Panc1 (cell line): Measurements from ENCODE around the gene SART3. TPM values are rescaled to one million over a fixed set of nuclear protein-coding genes. Genes with fewer than 3 reads are reported as not detected.

ENCODE experiments used
- ATAC-seq: fragments of 200-7000 bp; cut with Tn5 transposase; 2 replicates; pipeline ENCODE4 v1.9.1; 2020; ENCODE audit warnings: mild to moderate bottlenecking, moderate library complexity
- BruUV-seq: library from RNA; stranded (reverse); fragments of 400-500 nt; replicated peaks from 2 replicates; lab custom pipeline; 2021; lab: Mats Ljungman, UMichigan
- CTCF ChIA-PET: fragments of 300-600 bp; sonication (Branson Sonifier 250); formaldehyde crosslinking; loops from one replicate; lab custom pipeline; 2022; ENCODE audit warnings: antibody characterized with exemption; lab: Charles Lee
- POLR2A ChIA-PET: fragments of 300-600 bp; sonication (Branson Sonifier 250); formaldehyde crosslinking; loops from one replicate; lab custom pipeline; 2022; ENCODE audit warnings: antibody characterized with exemption; lab: Charles Lee
- DNase-seq: peaks from one replicate; pipeline ENCODE4 v3.0.0-alpha.2; 2010; ENCODE audit warnings: low read depth, low spot score
- H3K27ac ChIP-seq: 2 replicates; pipeline ENCODE4 v1.5.1; 2011; ENCODE audit warnings: mild to moderate bottlenecking, low read length, inconsistent platforms
- H3K27me3 ChIP-seq: fragments of 200-500 bp; sonication (Bioruptor generic); 2 replicates; pipeline ENCODE4 v1.6.0; 2014; ENCODE audit warnings: low read length, inconsistent platforms; ENCODE audit not compliant: control insufficient read depth, insufficient read depth
- H3K36me3 ChIP-seq: fragments of 200-500 bp; sonication (Bioruptor generic); 2 replicates; pipeline ENCODE4 v1.5.1; 2014; ENCODE audit warnings: inconsistent platforms, mild to moderate bottlenecking, low read length, moderate library complexity; ENCODE audit not compliant: control insufficient read depth, insufficient read depth
- H3K4me1 ChIP-seq: 2 replicates; pipeline ENCODE4 v1.5.1; 2011; ENCODE audit warnings: inconsistent platforms, mild to moderate bottlenecking, low read length, moderate library complexity; ENCODE audit not compliant: control insufficient read depth, insufficient read depth
- H3K4me3 ChIP-seq, 2 experiments: 2 replicates each; pipeline ENCODE4 v1.5.1; 2011 to 2012; ENCODE audit warnings: low read depth in 2 of 2, low read length in 2 of 2, mild to moderate bottlenecking in 2 of 2, inconsistent platforms in 1 of 2, moderate library complexity in 1 of 2
- H3K9me3 ChIP-seq: fragments of 200-500 bp; sonication (Bioruptor generic); 2 replicates; pipeline ENCODE4 v1.5.1; 2014; ENCODE audit warnings: low read depth, mild to moderate bottlenecking, inconsistent platforms, low read length, moderate library complexity; ENCODE audit not compliant: control insufficient read depth, insufficient read depth
- POLR2AphosphoS5 ChIP-seq: IDR thresholded peaks from 2 replicates; pipeline ENCODE4 v1.6.1; 2012; ENCODE audit warnings: mild to moderate bottlenecking, low read depth, low read length, moderate library complexity
- SIN3A ChIP-seq: IDR thresholded peaks from 2 replicates; pipeline ENCODE4 v1.6.1; 2012; ENCODE audit warnings: low read depth, mild to moderate bottlenecking, low read length, moderate library complexity, borderline replicate concordance; ENCODE audit not compliant: insufficient read depth
- TCF7L2 ChIP-seq: IDR thresholded peaks from 2 replicates; pipeline ENCODE4 v1.6.1; 2011; ENCODE audit warnings: mild to moderate bottlenecking, low read depth, low read length, inconsistent platforms
- in situ Hi-C: cut with HindIII; loops from 2 replicates; pipeline ENCODE4 v1.10.0; 2016; ENCODE audit warnings: low sequenced_read_pairs, low pct_unique_long_range_greater_than_20kb
- intact Hi-C: fragments of 100-400 bp; cut with micrococcal nuclease; formaldehyde crosslinking; loops from one replicate; pipeline ENCODE4 v1.10.0; 2022; ENCODE audit not compliant: unreplicated experiment
- total RNA-seq: library from RNA; stranded (reverse); gene quantifications from one replicate; pipeline ENCODE4 v1.2.1, GENCODE V29; 2021; ENCODE audit not compliant: unreplicated experiment
- TF ChIP-seq, protein P1 (sequence below), 2 experiments: IDR thresholded peaks; 2 replicates each; pipeline ENCODE4 v1.6.1; 2011 to 2012; ENCODE audit warnings: low read depth in 2 of 2, control low read depth in 1 of 2, low read length in 1 of 2, mild to moderate bottlenecking in 1 of 2, moderate library complexity in 1 of 2; ENCODE audit not compliant: insufficient read depth in 1 of 2
- TF ChIP-seq, protein P2 (sequence below): fragments of 450-650 bp; IDR thresholded peaks from 2 replicates; pipeline ENCODE4 v1.5.1; 2017; ENCODE audit warnings: mild to moderate bottlenecking

The SART3 gene
- total RNA-seq, 1 experiment from 2014 or later: 55.9 TPM

DNA sequence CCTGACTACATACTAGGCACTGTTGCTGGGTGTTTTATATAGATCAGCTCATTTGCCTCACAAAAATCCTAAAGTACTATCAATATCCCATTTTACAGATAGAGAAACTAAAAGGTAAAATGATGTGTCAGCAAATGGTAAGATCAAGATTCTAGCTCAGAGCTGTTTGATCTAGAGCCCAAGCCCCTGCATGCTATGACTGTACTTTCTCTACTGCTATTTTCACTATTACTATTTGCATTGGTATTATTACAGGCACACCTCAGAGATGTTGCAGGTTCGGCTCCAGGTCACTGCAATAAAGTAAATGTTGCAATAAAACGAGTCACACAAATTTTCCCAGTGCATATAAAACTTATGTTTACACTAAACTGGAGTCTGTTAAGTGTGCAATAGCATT, 12.3 kb upstream of the SART3 start:
- H3K27me3 ChIP-seq: no peaks in the 10 kb centered on the region
- peaks cover under 1% of the 10 kb centered on the region; the same call in 1 of the 2 replicates for H3K36me3 ChIP-seq
- intact Hi-C loops: no loop called here
- POLR2A ChIA-PET: interaction anchor here (0.7 kb wide), 1 partner anchor 570 kb away, joined by 6 read pairs; no protein-coding TSS in a partner anchor
- BruUV-seq: no TSS peak
- CTCF ChIA-PET: no interaction called here
- ATAC-seq (no peak), DNase-seq (no peak)
- H3K27ac ChIP-seq: no peak overlapping the region
- no peaks in the 10 kb centered on the region for H3K4me1 ChIP-seq
- TF ChIP-seq SIN3A (no peak), POLR2AphosphoS5 (no peak), TCF7L2 (no peak)
- TF ChIP-seq, protein P1, sequence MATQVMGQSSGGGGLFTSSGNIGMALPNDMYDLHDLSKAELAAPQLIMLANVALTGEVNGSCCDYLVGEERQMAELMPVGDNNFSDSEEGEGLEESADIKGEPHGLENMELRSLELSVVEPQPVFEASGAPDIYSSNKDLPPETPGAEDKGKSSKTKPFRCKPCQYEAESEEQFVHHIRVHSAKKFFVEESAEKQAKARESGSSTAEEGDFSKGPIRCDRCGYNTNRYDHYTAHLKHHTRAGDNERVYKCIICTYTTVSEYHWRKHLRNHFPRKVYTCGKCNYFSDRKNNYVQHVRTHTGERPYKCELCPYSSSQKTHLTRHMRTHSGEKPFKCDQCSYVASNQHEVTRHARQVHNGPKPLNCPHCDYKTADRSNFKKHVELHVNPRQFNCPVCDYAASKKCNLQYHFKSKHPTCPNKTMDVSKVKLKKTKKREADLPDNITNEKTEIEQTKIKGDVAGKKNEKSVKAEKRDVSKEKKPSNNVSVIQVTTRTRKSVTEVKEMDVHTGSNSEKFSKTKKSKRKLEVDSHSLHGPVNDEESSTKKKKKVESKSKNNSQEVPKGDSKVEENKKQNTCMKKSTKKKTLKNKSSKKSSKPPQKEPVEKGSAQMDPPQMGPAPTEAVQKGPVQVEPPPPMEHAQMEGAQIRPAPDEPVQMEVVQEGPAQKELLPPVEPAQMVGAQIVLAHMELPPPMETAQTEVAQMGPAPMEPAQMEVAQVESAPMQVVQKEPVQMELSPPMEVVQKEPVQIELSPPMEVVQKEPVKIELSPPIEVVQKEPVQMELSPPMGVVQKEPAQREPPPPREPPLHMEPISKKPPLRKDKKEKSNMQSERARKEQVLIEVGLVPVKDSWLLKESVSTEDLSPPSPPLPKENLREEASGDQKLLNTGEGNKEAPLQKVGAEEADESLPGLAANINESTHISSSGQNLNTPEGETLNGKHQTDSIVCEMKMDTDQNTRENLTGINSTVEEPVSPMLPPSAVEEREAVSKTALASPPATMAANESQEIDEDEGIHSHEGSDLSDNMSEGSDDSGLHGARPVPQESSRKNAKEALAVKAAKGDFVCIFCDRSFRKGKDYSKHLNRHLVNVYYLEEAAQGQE (IDR thresholded peaks at IDR 0.05; ENCODE audit: insufficient read depth in 1 of 2, low read depth in 2 of 2, low read length in 1 of 2): no peak
- TF ChIP-seq, protein P2, sequence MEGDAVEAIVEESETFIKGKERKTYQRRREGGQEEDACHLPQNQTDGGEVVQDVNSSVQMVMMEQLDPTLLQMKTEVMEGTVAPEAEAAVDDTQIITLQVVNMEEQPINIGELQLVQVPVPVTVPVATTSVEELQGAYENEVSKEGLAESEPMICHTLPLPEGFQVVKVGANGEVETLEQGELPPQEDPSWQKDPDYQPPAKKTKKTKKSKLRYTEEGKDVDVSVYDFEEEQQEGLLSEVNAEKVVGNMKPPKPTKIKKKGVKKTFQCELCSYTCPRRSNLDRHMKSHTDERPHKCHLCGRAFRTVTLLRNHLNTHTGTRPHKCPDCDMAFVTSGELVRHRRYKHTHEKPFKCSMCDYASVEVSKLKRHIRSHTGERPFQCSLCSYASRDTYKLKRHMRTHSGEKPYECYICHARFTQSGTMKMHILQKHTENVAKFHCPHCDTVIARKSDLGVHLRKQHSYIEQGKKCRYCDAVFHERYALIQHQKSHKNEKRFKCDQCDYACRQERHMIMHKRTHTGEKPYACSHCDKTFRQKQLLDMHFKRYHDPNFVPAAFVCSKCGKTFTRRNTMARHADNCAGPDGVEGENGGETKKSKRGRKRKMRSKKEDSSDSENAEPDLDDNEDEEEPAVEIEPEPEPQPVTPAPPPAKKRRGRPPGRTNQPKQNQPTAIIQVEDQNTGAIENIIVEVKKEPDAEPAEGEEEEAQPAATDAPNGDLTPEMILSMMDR: no peak
- H3K4me3 ChIP-seq: no peak overlapping the region
- in situ Hi-C loops: no loop called here
- H3K9me3 ChIP-seq: no peaks in the 10 kb centered on the region

DNA sequence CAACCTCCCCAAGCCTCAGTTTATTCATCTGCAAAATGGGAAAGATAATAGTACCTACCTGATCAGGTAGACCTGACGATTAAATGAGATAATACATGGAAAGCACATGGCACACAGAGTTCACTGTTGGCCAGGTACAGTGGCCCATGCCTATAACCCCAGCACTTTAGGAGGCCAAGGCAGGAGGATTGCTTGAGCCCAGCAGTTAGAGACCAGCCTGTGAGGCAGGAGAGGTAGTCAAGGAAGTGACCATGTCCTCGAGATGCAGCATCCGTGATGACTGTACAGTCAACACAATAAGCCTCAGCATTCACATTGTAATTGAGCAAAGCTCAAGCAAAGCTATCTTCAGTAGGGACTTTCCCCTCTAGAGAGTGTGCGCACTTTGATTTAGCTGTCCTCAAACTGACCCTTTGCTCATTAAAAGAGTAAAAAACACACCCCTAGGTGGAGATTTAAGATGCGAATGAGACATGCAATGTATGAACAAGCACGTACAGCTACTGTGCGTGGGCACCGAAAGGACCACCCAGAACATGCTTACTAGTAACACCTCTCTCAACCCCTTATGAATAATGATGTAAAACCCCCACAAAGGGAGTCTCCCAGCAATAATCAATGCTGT, 11.3 kb upstream of the SART3 start:
- Histone ChIP-seq H3K4me3 (no peak overlapping the region), H3K27ac (no peak overlapping the region), H3K36me3 (peaks cover 3% of the 10 kb centered on the region), H3K4me1 (no peaks in the 10 kb centered on the region), H3K27me3 (no peaks in the 10 kb centered on the region), H3K9me3 (no peaks in the 10 kb centered on the region)
- POLR2A ChIA-PET: no interaction called here
- no peak for ATAC-seq
- in situ Hi-C loops: no loop called here
- DNase-seq: no peak
- BruUV-seq: no TSS peak
- TF ChIP-seq, protein P2: no peak
- TF ChIP-seq, protein P1 (IDR thresholded peaks at IDR 0.05; ENCODE audit: insufficient read depth in 1 of 2, low read depth in 2 of 2, low read length in 1 of 2): no peak
- TF ChIP-seq POLR2AphosphoS5: no peak
- TF ChIP-seq TCF7L2: no peak
- no peak for TF ChIP-seq SIN3A
- CTCF ChIA-PET: no interaction called here
- intact Hi-C loops: no loop called here
